Suppressor macrophage (primary cell): ENCODE results near the gene SEL1L3.
"Not testable (repeated sequence)": the region's sequence is repeated elsewhere in the genome, so short reads cannot be mapped to it uniquely, and the experiment has no call there.

Source experiments
- DNase-seq, 4 experiments: peaks; one replicate each; pipeline ENCODE4 v3.0.0-alpha.2; 2020 to 2022

The SEL1L3 gene

DNA sequence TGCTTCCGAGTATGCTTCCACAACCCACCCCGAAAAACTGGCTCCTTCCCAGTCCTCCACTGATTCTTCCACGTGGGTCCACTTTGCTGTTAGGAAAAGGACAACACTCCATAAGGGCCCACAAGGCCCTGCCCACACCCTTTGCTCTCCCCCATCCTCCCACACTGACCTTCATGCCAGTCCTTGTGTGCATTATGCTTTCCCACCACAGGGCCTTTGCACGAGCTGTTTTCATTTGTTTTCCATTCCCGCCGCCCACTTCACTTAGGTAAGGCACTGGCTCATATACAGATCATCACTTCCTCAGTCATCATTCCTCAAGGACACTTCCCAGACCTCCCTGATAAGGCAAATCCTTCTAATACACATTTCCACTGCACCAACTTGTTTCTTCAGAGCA lies 16.8 kb upstream of the SEL1L3 start:
- peak in 2 of 4 experiments; percentile 25 to 62 for DNase-seq

GRCh38 chr4:25879091-25879584 lies 16.4 kb upstream of the SEL1L3 start:
- DNase-seq = no peak

GRCh38 chr4:25878676-25879075 lies 15.9 kb upstream of the SEL1L3 start:
- DNase-seq = peak; percentile 27 to 73 (median 49)

DNA sequence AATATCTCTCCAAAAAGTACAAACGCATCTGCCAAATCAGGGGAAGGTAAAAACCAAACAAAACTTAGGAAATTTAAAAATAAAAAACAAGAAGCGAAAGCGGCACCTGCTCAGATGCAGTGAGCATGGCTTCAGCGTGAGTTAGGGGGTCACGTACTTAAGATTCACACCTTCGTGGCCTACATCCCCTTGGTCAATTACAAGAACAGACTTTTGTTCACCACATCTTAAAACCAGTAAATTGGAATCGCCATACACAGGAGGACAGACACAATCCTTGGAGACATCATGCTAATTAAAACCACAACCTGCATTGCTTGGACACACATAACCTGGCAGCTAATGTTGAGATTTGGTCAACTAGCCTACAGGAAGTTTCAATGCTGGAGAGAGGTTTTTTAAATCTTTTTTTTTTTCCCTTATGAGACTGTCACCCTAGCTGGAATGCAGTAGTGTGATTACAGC lies 12.5 kb upstream of the SEL1L3 start:
- no peak for DNase-seq

GRCh38 chr4:25874655-25875054 lies 11.9 kb upstream of the SEL1L3 start:
- no peak for DNase-seq

DNA sequence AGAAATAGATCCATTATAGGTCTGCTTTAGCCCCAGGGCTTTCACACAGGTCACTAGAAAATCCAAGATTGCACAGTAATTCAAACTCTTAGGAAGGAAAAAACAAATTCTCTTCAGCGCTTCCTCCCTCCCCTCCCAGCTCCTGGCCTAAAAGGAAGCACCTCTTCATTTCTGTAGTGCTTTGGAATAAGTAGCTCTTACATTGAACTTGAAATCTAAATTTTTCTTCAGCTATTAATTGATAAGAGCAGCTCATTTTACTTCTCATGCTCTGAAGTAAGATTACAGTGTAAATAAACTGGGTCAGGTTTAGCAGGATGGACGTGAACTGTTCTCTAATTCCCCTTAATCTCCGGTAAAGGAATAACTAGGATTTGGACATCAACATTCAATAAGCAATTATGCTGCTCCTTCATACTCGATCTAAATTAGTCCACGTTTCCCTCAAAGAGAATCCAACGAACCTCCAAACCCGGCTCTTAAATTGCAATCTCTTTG lies 10.9 kb upstream of the SEL1L3 start:
- no peak for DNase-seq

DNA sequence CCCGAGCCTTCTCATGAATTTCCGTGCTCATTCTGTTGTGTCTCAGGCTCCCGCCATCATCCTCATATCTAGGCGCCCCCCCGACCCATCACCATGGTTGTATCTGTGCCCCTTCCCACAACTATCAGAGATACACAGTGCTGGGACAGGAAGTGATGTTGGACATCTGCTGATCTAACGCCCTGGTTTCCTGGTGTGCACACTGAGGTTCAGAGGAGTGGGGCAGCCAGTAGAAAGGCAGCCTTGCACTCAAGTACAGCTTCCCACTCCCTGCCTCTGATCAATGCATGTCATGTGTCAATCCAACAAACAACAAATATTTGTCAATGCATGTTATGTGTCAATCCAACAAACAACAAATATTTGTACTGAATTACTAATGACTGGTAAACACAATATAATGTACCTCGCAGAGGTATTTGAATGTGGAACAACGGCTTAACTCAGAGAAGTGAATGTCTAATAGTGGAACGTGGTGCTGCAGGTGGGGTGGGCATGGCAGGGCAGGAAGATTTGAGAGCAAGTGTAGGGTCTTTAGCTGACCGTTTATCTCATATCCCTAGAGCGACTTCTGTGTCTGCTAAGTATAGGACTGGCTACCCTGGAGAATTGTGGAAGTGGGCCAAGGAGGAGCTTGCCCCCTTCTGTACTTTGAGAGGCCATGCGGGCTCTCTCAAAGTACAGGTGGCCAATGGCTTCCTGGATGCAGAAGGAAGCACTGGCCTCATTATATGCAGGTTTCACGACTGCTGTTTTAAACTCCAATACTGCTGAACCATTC lies 10.3 kb upstream of the SEL1L3 start:
- no peak for DNase-seq

GRCh38 chr4:25870081-25870480 lies 7.3 kb upstream of the SEL1L3 start:
- DNase-seq = no peak

- no peak for DNase-seq
These were observed 5.0 kb upstream of the SEL1L3 start for GRCh38 chr4:25867781-25868294.

DNA sequence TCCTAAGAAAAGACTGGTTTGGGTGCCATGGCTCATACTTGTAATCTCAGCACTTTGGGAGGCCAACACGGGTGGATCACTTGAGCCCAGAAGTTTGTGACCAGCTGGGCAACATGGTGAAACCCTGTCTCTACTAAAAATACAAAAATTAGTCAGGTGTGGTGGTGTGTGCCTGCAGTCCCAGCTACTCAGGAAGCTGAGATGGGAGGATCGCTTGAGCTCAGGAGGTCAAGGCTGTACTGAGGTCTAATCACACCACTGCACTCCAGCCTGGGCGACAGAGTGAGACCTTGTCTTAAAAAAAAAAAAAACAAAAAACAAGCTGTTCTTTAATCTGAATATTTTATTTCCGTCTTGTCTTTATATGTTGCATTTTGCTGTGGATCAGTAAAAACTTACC lies 3.6 kb upstream of the SEL1L3 start:
- DNase-seq = not testable (repeated sequence)

GRCh38 chr4:25865586-25865985 lies 2.8 kb upstream of the SEL1L3 start:
- no peak for DNase-seq

DNA sequence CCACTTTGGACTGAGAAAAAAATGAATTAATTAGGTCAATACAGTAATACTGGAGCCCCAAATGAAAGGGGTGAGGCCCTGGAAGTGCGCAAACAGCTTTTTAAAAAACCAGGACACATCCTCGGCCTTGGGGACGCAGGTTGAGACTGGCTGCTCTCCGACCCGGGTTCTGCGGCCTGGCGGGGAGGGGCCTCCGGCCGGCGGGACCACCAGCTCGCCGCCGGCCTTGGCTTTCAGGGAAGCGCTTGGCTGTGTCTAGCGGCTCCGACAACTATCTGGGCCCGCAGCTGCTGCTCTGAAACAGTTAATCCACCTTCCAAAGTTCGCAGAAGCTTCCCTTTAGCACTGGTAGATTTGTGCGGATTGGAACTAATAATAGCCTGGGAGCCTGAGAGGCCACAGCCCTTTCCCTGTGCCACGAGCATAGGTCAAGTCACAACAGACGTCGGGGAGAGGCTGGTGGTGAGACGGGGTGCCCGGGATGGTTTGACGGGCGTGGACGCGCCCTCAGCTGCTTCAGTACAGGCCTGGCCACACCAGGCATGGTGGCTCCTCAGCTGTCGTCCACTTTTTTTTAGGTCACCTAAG lies 1.1 kb upstream of the SEL1L3 start:
- DNase-seq = no peak

DNA sequence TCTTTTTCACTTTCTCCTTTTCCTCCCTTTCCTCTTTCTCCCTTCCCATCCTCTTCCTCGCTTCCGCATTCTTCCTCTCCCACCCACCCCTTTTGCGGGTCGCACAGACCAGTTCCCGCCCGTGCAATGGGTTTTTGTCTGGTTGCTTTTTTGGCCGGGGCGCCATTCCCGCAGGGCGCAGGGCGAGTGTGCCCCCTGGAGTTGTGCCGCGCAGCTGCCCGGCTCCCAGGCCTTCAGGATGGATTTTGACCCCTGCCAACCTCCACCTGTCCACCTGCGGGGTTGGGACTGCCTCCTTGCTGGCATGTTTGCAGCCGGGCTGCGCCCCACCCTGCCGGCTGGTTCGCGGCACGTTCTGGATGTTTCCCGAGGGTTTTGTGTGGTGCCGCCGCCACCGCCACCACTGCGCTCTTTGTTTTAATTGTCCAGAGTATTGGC lies 578 bp upstream of the SEL1L3 start:
- DNase-seq = peak in 2 of 4 experiments; percentile 42 to 56

DNA sequence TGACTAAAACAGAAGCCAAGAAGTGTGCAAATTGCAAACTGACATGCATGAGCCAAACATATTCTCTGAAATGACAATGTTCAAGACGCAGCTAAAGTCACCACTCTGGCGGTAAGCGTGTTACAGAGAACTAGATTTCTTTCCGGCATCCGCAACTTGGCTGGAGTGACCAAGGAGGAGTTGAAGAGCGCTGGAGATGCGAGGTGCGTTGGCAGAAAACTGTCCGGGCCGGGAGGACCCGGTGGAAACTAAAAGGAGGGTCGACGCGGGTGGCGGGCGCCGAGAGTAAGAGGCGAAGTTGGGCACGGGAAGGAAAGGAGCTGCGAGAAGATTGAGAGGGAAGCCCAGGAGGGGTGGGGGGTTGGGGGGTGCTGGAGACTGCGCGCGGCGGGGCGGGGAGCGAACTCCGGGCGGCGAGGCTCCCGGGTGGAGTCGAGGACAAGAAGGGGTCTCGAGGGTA lies 807 bp downstream of the SEL1L3 start:
- peak in 3 of 4 experiments; percentile 45 to 57 (median 56) for DNase-seq

GRCh38 chr4:25861280-25861950 lies 1.4 kb downstream of the SEL1L3 start:
- peak in 2 of 4 experiments; percentile 54 to 59 for DNase-seq

DNA sequence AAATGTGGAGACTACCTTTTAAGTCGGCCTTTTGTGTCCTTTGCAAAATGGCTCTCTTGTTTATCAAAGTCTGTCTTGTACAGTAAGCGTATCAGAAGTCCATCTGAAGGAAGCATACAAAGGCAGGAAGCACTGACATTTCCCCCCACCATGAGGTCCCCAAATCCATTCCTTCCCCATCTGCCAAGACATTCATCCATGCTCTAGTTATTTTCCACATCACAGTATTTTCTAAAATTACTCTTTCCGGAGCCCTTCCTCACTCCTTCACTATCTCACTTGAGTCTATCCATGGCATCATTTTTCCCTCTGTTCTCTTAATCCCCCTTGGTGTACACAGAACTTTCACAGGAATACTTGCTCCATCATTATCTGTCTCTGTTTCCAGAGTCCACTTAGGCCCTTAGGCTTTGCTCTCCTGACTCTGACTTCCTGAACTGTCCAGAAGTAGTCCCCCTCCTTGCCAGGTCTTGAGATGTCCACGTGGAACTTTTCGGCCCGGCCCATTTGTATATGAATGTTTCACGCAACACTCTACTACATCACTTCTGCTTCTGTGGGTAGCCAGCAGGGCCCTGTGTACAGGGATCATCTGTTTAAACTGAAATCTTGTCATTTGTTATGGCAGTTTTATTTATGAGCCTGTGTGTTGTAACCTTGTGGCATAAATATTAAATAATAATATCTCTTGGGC lies 2.1 kb downstream of the SEL1L3 start:
- peak; percentile 87 to 94 (median 90) for DNase-seq

- DNase-seq = peak in 2 of 4 experiments; percentile 32 to 46
These were observed 3.2 kb downstream of the SEL1L3 start for GRCh38 chr4:25859429-25860148.

GRCh38 chr4:25857851-25858400 lies 4.9 kb downstream of the SEL1L3 start:
- DNase-seq = no peak

DNA sequence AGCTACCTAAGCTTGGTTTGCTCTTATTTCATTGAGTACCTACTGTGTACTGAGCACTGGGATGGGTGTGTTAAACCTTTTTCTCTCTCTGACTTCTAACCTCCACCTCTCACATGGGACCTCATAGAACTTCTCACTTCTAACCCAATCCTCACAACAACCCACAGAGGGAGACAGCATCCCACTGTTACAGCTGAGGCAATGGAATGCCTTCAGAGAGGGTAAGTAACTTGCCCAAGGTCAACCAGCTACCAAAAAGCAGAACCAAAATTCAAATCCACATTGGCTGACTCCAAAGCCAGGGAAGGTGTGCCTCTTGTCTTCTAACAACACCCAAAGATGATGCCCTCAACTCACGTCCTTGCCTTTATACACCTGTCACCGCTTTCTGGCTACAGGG lies 5.4 kb downstream of the SEL1L3 start:
- DNase-seq = peak in 3 of 4 experiments; percentile 38 to 55 (median 41)

DNA sequence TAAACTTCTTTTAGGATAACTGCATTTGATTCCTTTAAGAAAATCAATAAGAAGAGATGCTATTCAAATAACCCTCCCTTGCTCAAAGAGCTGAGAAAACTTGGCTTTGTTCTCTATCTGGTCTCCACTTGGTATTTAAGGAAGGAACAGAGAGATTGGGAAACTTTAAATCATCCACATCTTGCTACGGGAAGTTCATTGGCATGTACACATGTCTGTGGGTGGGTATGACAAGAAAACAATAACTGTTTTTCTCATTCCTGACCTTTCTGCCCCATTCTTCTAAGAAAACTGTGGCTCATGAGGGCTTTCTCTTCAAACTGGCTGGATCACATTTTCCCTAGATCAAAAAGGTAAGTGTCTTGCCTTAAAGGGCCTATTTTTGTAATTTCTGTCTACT lies 6.0 kb downstream of the SEL1L3 start:
- DNase-seq = peak; percentile 65 to 94 (median 79)

- DNase-seq = peak; percentile 25 to 52 (median 36)
These were observed 10.7 kb downstream of the SEL1L3 start for GRCh38 chr4:25852103-25852502.
